Measurements from ENCODE around the gene GNAI3.

The GNAI3 gene

DNA sequence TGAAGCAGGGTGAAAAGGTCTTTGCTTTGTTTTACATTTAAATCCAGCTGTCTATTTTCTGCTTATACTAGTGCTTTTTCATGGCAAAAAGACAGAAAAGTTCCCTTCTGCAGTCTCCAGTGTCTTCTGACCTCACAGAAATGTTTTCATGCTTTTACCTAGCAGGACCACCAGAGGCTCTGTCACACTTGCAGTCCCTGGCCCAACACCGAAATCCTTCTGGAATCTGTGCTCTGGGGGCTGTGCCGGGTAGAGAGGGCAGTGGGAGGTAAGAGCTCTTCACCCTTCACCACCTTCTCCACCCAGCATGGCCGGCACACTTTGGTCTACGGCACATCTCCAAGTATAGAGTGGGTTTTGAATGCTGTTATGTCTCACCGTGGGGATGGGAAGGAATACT is 50.2 kb downstream of the GNAI3 start:
- no peak for DNase-seq (ENCODE audit: low read depth)

DNA sequence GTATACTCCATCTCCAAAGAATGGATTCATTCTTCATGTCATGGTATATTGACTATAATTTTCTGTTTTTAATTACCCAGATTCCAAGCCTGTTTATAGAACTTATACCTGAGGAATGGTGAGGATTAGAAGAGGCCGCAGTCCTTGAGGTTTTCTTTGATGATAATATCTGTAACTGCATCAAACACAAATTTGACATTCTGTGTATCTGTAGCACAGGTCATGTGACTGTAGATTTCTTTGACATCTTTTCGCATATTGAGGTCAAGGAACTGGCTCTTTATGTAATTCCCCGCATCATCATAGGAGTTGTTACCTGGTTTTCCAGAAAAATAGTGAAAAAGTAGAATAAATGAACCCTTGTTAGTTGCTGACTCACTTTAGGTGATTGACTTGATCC is 54.8 kb downstream of the GNAI3 start:
- DNase-seq (ENCODE audit: low read depth), result no peak

DNA sequence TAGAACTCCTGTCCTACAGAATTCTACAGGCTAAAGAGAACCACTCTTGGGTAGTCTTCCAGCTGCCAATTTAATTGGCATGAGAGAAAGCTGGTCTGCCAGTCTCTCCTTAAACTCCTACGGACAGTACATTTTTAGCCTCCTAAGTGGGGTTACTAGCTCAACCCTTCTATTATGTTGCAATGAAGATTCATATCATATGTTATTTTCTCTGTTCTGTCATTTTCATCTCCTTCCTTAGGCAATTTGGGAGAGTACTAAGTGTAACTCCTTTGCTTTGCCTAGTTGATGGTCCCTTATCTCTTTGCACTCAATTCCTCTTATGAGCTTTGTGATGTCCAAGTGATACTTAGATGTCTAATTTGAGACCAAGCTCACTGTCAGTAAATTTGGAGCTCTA is 57.0 kb downstream of the GNAI3 start:
- no peak for DNase-seq (ENCODE audit: low read depth)

DNA sequence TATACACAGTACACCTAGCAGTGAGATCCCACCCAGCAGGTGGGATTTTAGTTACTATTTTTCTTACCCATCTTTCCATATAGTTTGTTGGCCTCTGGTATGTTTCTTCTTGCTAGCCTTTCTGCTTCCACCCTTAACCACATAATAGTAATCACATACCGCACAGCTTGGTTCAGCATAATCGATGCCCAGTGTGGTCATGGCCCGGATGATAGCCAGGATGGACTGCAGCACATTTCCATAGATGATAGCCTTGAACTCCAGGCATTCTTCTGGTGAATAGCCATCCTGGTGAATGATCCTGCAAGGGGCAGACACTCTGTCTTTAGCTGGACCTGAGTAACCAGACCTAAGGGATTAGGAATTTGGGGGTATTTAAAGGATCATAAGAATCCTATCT is 61.5 kb downstream of the GNAI3 start:
- DNase-seq (ENCODE audit: low read depth), result no peak

DNA sequence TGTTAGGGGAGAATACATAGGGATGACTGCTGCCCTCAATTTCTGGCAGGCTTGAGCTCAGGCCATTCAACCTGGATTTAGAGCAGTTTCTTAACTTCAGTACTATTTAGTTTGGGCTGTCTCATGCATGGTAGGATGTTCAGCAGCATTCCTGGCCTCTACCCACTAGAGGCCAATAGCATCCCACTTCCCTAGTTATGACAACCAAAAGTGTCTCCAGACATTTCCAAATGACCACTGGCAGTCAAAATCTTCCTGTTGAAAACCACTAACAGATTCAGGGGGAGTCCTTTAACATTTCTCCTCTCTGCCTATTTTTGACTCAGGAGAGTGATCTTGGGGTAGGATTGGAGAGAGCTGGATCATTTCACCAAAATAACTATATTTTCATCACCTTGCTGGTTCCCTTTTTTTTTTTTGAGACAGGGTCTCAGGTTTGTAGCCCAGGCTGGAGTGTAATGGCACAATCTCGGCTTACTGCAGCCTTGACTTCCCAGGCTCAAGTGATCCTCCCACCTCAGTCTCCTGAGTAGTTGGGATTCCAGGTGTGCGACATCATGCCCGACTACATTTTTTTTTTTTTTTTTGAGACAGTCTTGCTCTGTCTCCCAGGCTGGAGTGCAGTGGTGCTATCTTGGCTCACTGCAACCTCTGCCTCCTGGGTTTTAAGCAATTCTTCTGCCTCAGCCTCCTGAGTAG is 62.3 kb downstream of the GNAI3 start:
- peak; percentile 23 for DNase-seq (ENCODE audit: low read depth)

DNA sequence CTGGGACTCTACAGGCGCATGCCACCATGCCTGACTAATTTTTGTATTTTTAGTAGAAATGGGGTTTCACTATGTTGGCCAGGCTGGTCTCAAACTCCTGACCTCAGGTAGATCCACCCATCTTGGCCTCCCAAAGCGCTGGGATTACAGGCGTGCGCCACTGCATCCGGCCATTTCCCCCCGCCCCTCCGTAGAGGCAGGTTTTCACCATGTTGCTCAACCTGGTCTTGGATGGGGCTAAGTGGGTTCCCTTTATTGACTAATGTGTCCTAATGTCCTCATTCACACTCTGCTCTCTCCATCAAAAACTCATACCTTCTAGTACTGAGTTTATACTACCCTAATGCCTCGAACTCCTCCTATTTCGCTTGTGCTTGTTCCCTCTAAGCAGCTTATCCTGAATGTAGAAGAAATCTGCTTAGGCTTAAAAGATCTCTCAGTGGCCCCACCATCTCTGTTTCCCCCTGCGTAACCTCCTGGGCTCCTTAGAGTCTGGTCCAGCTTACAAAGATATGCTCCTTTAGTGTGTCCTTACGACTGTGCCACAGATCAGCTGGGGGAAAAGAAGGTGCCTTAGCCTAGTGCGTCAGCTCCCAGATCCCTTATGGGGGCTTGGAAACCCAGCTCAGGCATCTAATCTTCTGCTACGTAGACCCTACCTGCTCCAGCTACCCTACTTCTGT is 63.0 kb downstream of the GNAI3 start:
- no peak for DNase-seq (ENCODE audit: low read depth)

DNA sequence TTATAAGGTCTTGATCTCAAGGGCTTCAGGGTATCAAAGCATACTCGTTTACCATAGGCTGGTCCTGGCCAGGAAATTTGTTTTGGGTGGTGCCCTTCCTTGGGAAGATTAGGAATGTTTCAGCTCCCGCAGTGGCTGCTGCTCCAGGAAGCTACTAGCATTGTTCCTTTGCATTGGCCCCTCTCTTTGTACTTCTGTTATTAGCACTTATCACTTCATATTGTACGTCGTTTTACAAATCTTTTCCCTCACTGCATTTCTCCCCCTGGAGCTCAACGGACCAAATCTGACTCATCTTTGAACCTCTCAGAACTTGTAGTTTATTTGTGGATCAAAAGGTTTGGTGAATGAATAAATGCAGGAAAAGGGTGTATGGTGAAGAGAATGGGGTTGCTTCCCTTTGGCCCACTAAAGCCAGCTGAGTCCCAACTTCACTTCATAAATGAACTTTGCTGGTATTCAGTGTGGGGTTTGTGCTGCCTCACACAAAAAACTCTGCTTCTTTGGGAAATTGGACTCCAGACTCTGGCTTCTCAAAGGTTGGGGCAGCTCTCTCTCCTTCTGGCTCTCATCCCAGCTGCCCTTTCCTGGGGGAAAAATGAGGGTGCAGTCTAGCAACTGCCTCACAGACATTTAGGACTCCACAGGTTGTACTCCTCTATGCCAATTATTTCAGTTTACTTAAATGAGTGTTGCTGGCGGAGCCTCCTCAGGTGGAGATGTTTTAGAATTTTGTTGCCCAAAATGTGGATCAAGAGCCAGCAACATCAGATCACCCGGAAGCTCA is 65.1 kb downstream of the GNAI3 start:
- DNase-seq (ENCODE audit: low read depth), result no peak

DNA sequence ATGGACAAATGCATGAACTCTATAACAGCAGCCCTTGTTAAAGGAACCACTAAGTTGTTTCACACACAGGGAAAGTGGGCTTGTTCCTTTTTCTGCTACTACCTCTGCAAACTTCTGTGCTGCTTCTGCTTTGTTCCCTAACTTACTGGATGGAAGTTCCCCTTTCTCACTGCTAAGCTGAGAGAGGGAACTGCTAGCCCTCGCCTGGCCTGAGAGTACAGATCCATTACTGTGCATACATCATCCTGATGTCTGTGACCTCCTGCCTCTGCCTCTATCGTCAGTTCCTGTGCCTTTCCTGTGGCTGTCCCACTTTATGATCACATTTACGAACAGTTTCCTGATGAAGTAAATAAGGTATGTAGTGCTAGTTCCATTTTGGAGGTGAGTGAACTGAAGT is 67.5 kb downstream of the GNAI3 start:
- DNase-seq (ENCODE audit: low read depth), result no peak

DNA sequence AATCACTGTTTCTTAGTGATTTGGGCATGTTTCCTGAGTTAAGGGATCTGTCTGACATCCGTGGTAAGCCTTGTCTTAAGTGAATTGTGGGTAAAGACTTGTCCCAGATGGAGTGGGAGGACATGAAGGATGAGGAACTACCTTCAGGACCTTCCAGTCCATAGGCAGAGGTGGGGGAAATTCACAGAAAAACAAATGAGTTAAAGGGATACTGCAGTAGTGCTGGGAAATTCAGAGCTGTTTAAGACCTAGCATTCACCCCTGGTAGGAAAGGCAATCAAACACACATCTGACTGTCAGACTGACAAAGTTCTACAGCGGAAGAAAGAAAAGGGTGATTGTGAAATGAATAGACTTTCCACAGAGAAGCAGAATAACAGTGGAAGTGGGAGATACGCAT is 68.0 kb downstream of the GNAI3 start:
- DNase-seq (ENCODE audit: low read depth), result no peak

DNA sequence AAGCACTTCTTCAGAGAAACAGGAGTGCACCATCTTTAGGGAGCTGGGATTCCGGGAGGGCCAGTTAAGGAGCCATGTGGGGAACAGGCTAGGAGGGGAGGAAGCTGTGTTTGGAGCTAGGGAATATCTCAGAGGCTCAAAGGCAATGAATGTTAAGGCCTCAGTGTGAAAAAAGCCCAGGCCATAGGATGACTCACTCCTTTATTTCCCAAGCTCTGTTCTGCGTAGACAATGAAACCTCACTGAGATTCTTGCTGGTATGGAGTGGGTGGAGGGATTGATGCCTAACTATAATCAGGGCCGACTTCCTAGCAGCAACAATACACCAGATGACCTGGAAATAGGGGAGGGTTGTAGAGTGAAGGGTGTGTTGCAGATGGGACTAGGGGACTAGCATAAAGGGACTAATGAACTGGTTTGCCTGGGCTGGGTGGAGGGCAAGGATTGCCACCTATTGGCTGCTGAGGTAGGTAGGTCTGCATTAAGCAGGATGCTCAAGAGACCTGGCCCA is 68.9 kb downstream of the GNAI3 start:
- DNase-seq (ENCODE audit: low read depth), result peak; percentile 63

DNA sequence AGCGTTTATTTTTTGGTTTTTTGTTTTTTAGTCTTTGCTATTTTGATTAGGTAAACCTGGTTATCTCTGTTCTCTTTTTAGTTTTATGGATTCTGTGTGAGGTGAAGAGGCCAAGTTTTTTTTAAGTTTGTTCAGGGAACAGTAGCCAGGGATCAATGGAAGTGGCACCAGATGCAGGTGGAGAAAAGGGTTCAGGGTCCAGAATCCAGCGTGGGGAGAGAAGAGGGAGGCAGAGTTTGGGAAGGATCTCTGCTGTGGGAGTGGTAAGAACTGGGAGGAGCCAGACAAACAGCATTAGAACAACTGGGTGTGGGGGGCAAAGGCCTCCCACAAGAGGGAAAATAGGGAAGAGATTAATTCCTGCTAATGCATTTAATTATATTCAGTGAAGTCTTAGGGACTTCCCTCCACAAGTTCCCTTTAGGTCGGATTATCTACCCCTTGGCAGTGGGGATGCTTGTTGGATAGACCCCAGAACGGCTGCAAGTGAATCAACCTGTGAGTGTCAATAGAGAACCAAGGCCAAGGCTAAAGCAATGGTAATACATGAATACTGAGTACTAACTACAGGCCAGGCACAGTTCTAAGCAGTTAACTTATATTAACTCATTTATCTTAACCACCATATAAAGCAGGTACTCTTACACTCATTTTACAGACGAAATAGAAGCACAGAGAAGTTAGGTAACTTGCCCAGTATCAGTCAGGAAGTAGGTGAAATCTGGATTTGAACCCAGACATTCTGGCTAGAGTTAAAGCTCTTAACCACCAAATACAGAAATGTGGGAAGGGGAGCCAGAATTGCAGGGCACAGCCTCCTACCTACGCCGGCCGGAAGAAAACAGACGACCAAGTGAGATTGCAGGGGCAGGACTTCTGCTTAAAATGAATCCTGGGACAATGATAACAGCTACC is 70.5 kb downstream of the GNAI3 start:
- no peak for DNase-seq (ENCODE audit: low read depth)

DNA sequence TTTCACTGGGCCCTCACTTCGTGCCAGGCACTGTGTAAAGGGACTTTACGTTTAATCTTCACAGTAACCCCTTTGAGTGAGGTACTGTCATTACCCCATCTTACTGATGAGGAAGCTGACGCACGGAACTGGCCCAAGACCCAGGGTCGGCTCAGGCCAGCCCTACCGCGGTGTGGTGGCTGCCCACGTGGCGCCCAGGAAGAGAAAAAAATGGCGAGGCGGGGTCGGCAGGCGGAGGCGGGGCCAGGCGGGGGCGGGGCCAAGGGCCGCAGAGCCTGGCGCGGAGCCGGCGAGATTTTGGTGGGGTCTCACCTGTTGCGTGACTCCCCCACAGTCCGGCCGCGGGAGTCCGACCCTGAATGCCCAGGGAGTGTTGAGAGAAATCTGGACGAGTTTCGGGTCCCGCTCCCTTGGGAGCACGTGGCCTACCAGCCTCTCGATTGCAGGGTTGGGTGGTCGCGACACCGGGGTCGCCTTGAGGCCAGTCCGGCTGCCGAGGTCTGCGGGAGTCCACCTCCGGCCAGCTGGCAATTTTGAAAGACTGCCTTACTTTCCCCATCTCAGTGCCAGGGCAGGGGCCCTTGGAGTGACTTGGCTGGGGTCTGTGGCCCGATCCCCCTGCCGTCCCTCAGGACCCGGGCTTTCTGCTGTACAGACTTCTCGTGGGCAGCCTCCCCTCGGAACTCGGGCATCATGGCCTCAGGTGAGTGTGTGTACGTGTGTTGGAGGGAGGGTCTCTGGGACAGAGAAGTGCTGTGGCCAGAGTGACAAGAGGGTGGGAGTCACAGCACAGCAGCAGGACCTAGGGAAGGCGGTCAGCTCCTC is 71.4 kb downstream of the GNAI3 start, which contains the start of the genes AMPD2 and GNAT2:
Gene AMPD2 (plus strand): TSS at position 262 of the 825 bp plus-strand sequence. CDS start 1,339 bp downstream, outside the sequence.
Gene GNAT2 (minus strand): TSS at position 41 of the 825 bp plus-strand sequence. CDS start 6,746 bp downstream, outside the sequence.
- DNase-seq (ENCODE audit: low read depth), result peak; percentile 68

DNA sequence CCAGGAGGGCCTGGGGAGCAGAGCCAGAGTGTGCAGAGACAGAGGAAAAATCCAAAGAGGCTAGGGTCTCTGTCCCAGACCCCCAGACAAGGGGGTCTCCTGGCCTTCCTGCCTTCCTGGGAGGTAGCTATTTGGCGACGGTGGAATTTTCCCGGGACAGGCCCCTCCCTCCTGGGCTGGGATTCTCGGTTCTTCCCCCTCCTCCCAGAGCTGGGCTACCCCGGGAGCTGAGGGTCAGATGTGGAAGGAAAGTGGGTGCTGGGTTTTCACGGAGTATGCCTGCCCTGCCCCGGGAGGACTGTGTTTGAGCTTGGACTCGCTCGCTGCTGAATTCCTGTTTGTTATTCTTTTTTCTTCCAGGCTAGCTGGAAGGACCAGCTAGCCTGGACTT is 72.0 kb downstream of the GNAI3 start:
- DNase-seq (ENCODE audit: low read depth), result peak; percentile 30

DNA sequence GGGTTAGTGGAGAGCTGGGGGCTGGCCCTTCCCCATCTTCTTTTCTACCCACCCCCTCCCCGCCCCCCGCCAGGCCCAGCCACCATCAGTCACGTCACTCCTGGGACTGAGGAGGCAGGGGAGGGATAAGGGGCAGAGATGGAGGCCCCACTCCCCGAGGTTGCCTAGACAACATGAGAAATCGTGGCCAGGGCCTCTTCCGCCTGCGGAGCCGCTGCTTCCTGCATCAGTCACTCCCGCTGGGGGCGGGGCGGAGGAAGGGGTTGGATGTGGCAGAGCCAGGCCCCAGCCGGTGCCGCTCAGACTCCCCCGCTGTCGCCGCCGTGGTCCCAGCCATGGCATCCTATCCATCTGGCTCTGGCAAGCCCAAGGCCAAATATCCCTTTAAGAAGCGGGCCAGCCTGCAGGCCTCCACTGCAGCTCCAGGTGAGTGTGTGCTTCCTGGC is 72.4 kb downstream of the GNAI3 start:
- peak; percentile 78 for DNase-seq (ENCODE audit: low read depth)

DNA sequence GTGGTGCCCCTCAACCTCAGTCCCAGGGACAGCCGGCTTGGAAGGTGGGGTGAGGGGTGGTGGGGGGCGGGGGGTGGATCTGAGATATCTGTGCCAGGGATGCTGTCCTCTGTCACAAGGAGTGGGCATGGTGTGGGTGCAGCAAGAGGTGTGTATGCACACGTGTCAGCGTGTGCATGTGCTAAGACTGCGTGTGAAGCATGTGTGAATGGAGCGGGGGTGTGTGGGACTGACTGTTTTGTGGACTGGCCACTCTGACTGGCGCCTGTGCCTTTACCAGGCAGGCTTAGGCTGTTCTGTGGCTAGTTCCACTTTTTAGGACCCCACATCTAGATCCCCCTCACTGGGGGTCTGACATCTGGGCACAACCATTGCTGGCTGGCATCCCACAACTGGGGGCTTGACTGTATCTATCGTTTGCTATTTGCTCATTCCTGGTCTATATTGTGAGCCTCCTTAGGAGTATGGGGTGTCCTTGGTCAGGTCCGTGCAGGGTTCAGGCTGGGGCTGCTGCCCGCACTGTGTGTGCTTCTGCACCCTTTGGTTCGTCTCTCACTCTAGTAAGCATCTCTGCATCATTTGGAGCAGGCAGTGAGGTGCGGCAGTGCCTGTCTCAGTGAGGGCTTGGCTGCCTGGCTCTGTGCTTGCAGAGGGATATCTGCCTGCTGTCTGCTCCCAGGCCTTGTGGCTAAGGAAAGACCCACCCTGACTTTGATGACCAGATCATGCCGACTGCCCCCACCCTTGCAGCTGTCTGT is 73.1 kb downstream of the GNAI3 start:
- DNase-seq (ENCODE audit: low read depth), result no peak

DNA sequence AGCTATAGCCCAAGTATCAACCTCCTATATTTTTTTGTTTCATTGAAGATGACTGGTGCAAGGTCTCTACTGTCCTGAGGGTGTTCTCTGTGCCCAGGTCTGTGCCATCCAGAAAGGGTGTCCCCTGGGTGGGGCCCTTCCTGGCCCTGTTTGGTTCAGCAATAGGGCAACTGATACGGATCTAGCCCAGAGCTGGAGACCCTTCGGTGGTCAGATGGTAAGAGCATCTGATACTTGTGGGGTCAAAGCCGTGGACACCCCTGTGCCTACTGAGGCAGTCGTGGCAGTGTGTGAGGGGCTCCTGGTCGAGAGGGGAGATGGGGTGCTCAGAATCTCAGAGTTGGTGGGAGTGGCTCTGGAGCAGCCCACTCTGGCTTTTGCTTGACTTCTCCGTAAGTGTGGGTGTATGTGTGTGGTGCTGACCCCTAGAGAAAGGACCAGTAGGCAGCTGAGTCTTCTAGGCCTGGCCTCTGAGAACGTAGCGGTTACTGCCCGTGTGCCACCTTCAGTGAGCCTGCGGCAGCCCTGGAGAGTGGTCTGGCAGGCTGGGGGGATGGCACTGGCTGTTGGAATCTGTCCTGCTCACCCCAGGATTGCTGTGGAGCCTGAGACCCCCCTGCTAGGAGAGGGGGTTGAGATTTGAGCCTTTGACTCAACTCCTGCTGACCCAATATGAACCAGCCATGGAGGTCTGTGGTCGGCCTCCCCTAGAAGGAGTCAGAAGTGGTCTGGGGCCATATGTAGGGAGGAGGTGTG is 73.9 kb downstream of the GNAI3 start:
- no peak for DNase-seq (ENCODE audit: low read depth)

DNA sequence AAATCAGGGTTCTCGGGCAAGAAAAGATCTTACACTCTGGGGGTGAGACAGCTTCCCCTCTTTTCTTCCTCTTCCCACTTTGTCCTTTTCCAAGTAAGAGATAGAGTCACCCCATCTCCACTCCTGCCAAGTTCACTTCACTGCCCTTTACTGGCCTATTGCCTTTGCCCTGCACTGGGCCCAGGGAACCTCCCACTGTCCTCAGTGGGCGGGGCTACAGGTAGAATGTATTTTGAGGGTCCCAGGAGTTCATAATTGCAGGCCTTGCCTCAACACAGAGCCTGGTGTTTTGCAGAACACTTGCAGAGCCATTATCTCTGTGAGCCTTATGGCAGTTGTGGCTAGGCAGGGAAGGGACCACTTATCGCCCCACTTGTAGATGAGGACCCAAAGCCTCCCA is 74.5 kb downstream of the GNAI3 start:
- no peak for DNase-seq (ENCODE audit: low read depth)

DNA sequence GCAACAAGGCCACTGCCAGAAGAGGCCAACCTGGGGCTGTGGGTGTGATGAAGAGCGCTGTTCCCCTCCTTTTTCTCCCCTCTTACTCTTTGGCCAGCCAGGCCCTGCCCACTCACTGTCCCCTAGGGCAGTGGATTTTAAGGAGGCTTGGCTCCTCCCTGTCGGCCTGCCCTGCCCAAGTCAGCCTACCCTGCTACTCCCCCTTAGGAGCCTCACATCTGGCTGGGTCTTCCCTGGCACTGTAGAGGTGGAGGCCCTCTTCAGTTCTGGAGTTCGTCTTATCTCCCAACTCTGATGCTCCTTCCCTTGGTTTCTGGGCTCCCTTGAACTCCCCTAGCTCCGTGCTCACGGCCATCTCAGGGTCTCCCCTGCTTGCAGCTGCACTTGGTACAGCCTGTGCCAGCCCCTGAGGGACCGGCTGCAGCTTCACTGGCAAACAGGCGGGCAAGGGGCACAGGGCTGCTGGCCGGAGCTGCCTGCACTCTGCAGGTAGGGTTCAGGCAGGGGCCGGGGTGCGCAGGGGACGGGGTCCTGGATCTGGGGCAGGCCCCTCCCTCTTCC is 75.3 kb downstream of the GNAI3 start:
- DNase-seq (ENCODE audit: low read depth), result no peak

All from HS-5 (cell line).